HG02798 (cell line): ENCODE measurements around the gene BSDC1.
"Not testable (repeated sequence)": the region's sequence is repeated elsewhere in the genome, so short reads cannot be mapped to it uniquely, and the experiment has no call there.

ENCODE experiments used
- ATAC-seq: cut with Tn5 transposase; IDR thresholded peaks from one replicate; pipeline ENCODE4 v1.9.1; 2021; ENCODE audit warnings: mild to moderate bottlenecking; ENCODE audit not compliant: unreplicated experiment, poor library complexity

BSDC1 gene

GRCh38 chr1:32396524-32396923 is 2.3 kb upstream of the BSDC1 start:
- ATAC-seq, result not testable (repeated sequence)

- ATAC-seq, result no peak
Observed at GRCh38 chr1:32394890-32395432, 720 bp upstream of the BSDC1 start.

- peak; percentile 11 for ATAC-seq
Observed at GRCh38 chr1:32393832-32394140, 455 bp downstream of the BSDC1 start.

GRCh38 chr1:32393136-32393535 is 1.1 kb downstream of the BSDC1 start:
- no peak for ATAC-seq

- no peak for ATAC-seq
Observed at GRCh38 chr1:32392325-32392724, 1.9 kb downstream of the BSDC1 start.

GRCh38 chr1:32390904-32391870 is 3.1 kb downstream of the BSDC1 start:
- no peak for ATAC-seq

GRCh38 chr1:32388641-32389040 is 5.6 kb downstream of the BSDC1 start:
- no peak for ATAC-seq

GRCh38 chr1:32386676-32387392 is 7.4 kb downstream of the BSDC1 start:
- no peak for ATAC-seq

- no peak for ATAC-seq
Observed at GRCh38 chr1:32380057-32380456, 14.2 kb downstream of the BSDC1 start.

- ATAC-seq, result no peak
Observed at GRCh38 chr1:32377541-32378220, 16.6 kb downstream of the BSDC1 start.

- no peak for ATAC-seq
Observed at GRCh38 chr1:32376199-32376598, 18.0 kb downstream of the BSDC1 start.

- ATAC-seq, result no peak
Observed at GRCh38 chr1:32373996-32374592, 20.1 kb downstream of the BSDC1 start.

- ATAC-seq, result no peak
Observed at GRCh38 chr1:32372149-32372756, 22.0 kb downstream of the BSDC1 start.

- ATAC-seq, result no peak
Observed at GRCh38 chr1:32367912-32368635, 26.2 kb downstream of the BSDC1 start.

GRCh38 chr1:32365445-32365844 is 28.8 kb downstream of the BSDC1 start:
- no peak for ATAC-seq

GRCh38 chr1:32364836-32365235 is 29.4 kb downstream of the BSDC1 start:
- ATAC-seq, result no peak

- no peak for ATAC-seq
Observed at GRCh38 chr1:32363713-32364112, 30.5 kb downstream of the BSDC1 start.

- ATAC-seq, result no peak
Observed at GRCh38 chr1:32362474-32363313, 31.5 kb downstream of the BSDC1 start, which contains the start of the genes FAM229A and TSSK3. FAM229A (minus strand) TSS chr1:32362485; CDS start chr1:32362091, 394 bp downstream. TSSK3 (plus strand) TSS chr1:32362539; CDS start chr1:32362702, 163 bp downstream.
